ENCODE measurements around the gene SLC9A3.
"Not testable (repeated sequence)": the region's sequence is repeated elsewhere in the genome, so short reads cannot be mapped to it uniquely, and the experiment has no call there.

SLC9A3 gene

GRCh38 chr5:486597-486996, 37.7 kb downstream of the SLC9A3 start:
- not testable (repeated sequence) for DNase-seq

GRCh38 chr5:485946-486491, 38.2 kb downstream of the SLC9A3 start:
- DNase-seq: no peak

GRCh38 chr5:485113-485945, 38.9 kb downstream of the SLC9A3 start:
- DNase-seq: no peak

- no peak for DNase-seq
Observed at GRCh38 chr5:484556-484955, 39.7 kb downstream of the SLC9A3 start.

DNA sequence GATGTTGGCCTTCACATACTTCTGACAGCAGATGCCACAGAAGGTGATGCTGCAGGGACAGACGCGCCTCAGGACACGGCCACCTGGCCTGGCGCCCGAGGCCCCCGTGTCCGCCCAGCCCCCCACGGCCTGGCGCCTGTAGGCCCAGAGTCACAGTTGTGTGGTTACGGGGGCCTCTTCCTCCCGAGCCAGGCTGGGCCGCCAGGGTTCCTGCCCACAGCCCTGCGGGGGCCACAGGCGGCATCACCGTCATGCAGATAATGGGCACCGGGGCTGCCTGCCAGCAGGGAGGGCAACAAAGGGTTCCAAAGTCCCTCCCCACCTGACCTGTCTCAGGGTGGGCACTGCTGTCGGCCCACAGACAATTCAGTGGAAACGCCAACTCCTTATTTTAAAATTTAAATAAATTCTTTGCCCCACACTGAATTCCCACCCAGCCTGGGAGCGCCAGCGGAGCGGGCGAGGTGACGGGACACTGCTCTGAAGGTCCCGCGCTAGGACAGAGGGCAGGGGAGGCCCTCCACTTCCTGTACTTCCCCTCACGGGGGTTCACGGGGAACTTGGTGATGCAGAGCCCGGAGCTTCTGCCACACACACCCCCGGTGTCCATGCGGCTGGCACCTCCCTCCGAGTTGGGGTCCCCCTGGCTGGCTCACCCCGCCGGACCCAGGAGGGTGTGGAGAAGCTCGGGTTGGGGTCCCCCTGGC, 40.7 kb downstream of the SLC9A3 start:
- no peak for DNase-seq

- no peak for DNase-seq
Observed at GRCh38 chr5:483011-483410, 41.2 kb downstream of the SLC9A3 start.

GRCh38 chr5:482506-482905, 41.7 kb downstream of the SLC9A3 start:
- DNase-seq: no peak

- no peak for DNase-seq
Observed at GRCh38 chr5:482021-482420, 42.2 kb downstream of the SLC9A3 start.

GRCh38 chr5:481347-481746, 42.9 kb downstream of the SLC9A3 start:
- DNase-seq: no peak

GRCh38 chr5:479566-480319, 44.5 kb downstream of the SLC9A3 start:
- no peak for DNase-seq

GRCh38 chr5:478982-479535, 45.2 kb downstream of the SLC9A3 start:
- DNase-seq: no peak

GRCh38 chr5:478369-478981, 45.8 kb downstream of the SLC9A3 start:
- DNase-seq: no peak

DNA sequence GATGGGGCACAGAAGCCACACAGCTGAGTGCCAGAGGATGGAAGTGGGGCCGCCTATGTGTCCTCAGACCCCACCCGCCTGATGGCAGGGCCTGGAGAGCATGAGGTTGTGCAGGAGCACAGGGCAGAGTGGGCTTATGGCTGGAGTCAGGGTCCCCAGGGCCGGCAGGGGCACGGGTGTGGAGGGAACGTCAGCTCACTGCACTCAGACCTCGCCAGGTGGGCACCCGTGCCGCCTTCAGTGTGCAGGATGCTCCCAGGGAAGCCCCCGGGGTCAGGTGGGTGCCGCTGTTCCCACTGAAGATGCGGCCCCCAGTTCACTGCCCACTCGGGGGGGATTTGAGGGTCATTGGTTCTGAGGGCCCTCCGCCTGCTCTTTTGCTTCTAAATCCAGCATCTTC, 46.4 kb downstream of the SLC9A3 start:
- no peak for DNase-seq

DNA sequence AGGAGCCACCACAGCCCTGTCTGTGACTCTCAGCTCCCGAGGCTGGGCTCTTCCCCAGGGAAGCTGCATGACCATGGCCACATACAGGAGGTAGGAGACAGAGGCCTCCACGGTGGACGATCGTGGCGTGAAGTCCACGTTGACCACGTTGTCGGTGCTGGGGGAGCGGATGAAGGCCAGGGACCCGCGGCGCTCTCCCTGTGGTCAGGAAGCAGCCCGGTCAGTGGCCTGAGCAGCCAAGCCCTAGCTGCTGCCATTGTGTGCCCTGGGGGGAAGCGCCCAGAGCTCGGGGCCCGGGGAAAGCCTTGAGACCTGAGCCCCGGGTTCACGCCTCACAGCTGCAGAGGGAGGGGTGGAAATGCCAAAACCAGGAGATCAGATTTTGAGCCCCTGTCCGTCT, 47.0 kb downstream of the SLC9A3 start:
- DNase-seq: no peak

DNA sequence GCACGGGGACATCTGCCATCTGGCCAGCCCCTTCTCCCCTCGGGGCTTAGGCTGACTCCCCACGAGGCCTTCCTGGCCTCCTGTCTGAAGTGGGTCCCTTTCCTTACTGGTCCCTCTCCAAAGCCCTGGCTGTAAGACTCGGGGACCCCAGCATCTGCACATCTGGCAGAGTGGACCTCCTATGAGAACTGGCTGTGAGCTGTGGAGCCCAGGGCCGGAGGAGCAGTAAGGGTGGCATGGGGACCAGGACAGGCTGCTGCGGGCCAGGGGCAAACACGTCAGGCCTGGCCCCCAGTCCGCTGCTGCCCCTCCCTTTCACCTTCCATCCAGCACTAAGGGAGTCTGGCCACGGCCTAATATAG, 47.5 kb downstream of the SLC9A3 start:
- no peak for DNase-seq

- DNase-seq: no peak
Observed at GRCh38 chr5:476102-476813, 48.0 kb downstream of the SLC9A3 start.

DNA sequence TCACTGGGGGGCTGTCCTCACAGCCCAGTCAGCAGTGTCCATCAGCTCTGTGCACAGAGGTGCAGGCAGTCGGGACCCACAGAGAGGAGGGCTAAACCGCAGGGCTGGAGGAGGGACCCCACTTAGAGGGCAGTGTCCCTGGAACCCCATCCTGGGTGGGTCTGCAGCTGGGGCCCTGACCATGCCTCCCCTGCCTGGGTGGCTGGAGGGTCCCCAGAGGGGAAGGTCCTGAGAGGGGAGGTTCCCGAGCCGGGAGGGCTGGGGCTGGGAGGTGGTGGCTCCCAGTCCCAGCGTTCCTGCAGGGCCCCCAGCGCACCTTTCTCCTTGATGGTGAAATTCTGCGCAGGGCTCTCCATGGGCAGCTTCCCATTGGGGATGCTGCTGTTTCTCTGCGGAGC, 48.5 kb downstream of the SLC9A3 start:
- no peak for DNase-seq

- DNase-seq: no peak
Observed at GRCh38 chr5:474840-475661, 49.2 kb downstream of the SLC9A3 start.

- DNase-seq: not testable (repeated sequence)
Observed at GRCh38 chr5:474232-474839, 49.9 kb downstream of the SLC9A3 start.

GRCh38 chr5:473551-474192, 50.6 kb downstream of the SLC9A3 start:
- DNase-seq: peak; percentile 29
